ENCODE results near the gene PLK3. TPM values are rescaled to one million over a fixed set of nuclear protein-coding genes. Genes with fewer than 3 reads are reported as not detected.
A peak's percentile ranks its signal among the peaks of the same experiment; 100 is the strongest.

The PLK3 gene
- total and polyA plus RNA-seq, 10 of the 15 experiments (the other 5 are each of a cell fraction or from before 2014, with no cell fraction given) = 1.5 to 23.2 (median 12.1) TPM

DNA sequence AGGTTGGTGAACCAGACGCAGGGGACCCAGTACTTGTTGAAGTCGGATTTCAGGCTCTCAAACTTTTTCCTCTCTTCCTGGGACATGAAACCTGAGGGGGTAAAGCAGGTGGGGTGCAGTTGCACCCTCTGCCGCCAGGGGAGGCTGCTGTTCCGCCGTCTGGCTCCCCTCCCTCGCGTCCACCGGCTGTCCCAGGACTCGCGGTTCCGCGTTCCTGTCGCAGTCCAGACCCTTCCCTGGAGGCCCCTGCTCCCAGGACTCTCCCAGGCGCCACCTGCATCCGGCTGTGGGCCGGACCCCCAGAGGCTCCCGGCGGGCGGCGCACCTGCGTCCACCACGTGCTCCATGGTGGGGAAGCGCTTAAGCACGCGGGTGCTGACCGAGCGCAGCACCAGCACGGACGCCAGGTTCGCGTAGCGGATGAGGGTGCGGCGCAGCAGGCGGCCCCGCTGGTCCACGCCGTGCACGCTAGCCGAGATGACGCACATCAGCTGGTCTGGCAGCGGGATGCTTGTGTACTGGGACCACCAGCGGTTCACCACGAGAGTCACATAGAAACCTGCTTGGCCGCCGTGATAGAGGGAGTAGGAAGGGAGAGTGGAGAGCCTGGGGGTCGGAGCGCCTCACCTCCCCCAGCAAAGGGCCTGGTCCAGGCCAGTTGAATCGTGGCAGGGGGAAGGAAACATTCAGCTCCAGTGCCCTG, 13.9 kb upstream of the PLK3 start (continued):
- TF ChIP-seq, protein P1, sequence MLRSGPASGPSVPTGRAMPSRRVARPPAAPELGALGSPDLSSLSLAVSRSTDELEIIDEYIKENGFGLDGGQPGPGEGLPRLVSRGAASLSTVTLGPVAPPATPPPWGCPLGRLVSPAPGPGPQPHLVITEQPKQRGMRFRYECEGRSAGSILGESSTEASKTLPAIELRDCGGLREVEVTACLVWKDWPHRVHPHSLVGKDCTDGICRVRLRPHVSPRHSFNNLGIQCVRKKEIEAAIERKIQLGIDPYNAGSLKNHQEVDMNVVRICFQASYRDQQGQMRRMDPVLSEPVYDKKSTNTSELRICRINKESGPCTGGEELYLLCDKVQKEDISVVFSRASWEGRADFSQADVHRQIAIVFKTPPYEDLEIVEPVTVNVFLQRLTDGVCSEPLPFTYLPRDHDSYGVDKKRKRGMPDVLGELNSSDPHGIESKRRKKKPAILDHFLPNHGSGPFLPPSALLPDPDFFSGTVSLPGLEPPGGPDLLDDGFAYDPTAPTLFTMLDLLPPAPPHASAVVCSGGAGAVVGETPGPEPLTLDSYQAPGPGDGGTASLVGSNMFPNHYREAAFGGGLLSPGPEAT (IDR thresholded peaks at IDR 0.05; ENCODE audit: low read depth) = no peak
- TF ChIP-seq ZNF274 (IDR thresholded peaks at IDR 0.05; ENCODE audit: insufficient read depth, insufficient read length) (no peak), MEF2B (IDR thresholded peaks at IDR 0.05; ENCODE audit: partially characterized antibody, poor library complexity, severe bottlenecking) (no peak), SPI1 (IDR thresholded peaks at IDR 0.05; ENCODE audit: borderline replicate concordance, insufficient read depth, low read depth, low read length) (0 out of 2 replicates have a peak, but pooled peaks have one; percentile 4), SIX5 (IDR thresholded peaks at IDR 0.05; ENCODE audit: low read depth, low read length, severe bottlenecking) (no peak), FOXK2 (IDR thresholded peaks at IDR 0.05) (no peak), SUPT20H (IDR thresholded peaks at IDR 0.05; ENCODE audit: borderline replicate concordance, control insufficient read depth, low read depth, low read length) (no peak), POLR2AphosphoS2 (IDR thresholded peaks at IDR 0.05; ENCODE audit: low read depth, low read length) (no peak), TBL1XR1 (IDR thresholded peaks at IDR 0.05; ENCODE audit: low read depth, low read length) (no peak), POLR2A (IDR thresholded peaks at IDR 0.05; ENCODE audit: low read depth, low read length) (peak; percentile 76), CBX3 (IDR thresholded peaks at IDR 0.05; ENCODE audit: borderline replicate concordance, low read depth) (no peak), RAD51 (IDR thresholded peaks at IDR 0.05) (no peak), BACH1 (IDR thresholded peaks at IDR 0.05; ENCODE audit: borderline replicate concordance) (peak; percentile 50; the same call in 1 of the 2 replicates), ETV6 (conservative IDR thresholded peaks at IDR 0.05 in 1 of 2, IDR thresholded peaks at IDR 0.05 in 1 of 2; ENCODE audit: borderline replicate concordance in 1 of 2, low read depth in 1 of 2) (no peak), SP1 (IDR thresholded peaks at IDR 0.05; ENCODE audit: low read depth, low read length) (no peak), PAX5 (IDR thresholded peaks at IDR 0.05; ENCODE audit: borderline replicate concordance, low read depth, low read length) (0 out of 2 replicates have a peak, but pooled peaks have one; percentile 48), BCL11A (IDR thresholded peaks at IDR 0.05; ENCODE audit: low read depth, low read length) (no peak)
- TF ChIP-seq, protein P2, sequence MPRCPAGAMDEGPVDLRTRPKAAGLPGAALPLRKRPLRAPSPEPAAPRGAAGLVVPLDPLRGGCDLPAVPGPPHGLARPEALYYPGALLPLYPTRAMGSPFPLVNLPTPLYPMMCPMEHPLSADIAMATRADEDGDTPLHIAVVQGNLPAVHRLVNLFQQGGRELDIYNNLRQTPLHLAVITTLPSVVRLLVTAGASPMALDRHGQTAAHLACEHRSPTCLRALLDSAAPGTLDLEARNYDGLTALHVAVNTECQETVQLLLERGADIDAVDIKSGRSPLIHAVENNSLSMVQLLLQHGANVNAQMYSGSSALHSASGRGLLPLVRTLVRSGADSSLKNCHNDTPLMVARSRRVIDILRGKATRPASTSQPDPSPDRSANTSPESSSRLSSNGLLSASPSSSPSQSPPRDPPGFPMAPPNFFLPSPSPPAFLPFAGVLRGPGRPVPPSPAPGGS (IDR thresholded peaks at IDR 0.05; ENCODE audit: borderline replicate concordance, insufficient read depth, low read depth, low read length, poor library complexity, severe bottlenecking) = no peak
- TF ChIP-seq, protein P3, sequence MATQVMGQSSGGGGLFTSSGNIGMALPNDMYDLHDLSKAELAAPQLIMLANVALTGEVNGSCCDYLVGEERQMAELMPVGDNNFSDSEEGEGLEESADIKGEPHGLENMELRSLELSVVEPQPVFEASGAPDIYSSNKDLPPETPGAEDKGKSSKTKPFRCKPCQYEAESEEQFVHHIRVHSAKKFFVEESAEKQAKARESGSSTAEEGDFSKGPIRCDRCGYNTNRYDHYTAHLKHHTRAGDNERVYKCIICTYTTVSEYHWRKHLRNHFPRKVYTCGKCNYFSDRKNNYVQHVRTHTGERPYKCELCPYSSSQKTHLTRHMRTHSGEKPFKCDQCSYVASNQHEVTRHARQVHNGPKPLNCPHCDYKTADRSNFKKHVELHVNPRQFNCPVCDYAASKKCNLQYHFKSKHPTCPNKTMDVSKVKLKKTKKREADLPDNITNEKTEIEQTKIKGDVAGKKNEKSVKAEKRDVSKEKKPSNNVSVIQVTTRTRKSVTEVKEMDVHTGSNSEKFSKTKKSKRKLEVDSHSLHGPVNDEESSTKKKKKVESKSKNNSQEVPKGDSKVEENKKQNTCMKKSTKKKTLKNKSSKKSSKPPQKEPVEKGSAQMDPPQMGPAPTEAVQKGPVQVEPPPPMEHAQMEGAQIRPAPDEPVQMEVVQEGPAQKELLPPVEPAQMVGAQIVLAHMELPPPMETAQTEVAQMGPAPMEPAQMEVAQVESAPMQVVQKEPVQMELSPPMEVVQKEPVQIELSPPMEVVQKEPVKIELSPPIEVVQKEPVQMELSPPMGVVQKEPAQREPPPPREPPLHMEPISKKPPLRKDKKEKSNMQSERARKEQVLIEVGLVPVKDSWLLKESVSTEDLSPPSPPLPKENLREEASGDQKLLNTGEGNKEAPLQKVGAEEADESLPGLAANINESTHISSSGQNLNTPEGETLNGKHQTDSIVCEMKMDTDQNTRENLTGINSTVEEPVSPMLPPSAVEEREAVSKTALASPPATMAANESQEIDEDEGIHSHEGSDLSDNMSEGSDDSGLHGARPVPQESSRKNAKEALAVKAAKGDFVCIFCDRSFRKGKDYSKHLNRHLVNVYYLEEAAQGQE (IDR thresholded peaks at IDR 0.05; ENCODE audit: low read depth, low read length) = no peak
- TF ChIP-seq, protein P4, sequence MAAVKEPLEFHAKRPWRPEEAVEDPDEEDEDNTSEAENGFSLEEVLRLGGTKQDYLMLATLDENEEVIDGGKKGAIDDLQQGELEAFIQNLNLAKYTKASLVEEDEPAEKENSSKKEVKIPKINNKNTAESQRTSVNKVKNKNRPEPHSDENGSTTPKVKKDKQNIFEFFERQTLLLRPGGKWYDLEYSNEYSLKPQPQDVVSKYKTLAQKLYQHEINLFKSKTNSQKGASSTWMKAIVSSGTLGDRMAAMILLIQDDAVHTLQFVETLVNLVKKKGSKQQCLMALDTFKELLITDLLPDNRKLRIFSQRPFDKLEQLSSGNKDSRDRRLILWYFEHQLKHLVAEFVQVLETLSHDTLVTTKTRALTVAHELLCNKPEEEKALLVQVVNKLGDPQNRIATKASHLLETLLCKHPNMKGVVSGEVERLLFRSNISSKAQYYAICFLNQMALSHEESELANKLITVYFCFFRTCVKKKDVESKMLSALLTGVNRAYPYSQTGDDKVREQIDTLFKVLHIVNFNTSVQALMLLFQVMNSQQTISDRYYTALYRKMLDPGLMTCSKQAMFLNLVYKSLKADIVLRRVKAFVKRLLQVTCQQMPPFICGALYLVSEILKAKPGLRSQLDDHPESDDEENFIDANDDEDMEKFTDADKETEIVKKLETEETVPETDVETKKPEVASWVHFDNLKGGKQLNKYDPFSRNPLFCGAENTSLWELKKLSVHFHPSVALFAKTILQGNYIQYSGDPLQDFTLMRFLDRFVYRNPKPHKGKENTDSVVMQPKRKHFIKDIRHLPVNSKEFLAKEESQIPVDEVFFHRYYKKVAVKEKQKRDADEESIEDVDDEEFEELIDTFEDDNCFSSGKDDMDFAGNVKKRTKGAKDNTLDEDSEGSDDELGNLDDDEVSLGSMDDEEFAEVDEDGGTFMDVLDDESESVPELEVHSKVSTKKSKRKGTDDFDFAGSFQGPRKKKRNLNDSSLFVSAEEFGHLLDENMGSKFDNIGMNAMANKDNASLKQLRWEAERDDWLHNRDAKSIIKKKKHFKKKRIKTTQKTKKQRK (IDR thresholded peaks at IDR 0.05; ENCODE audit: low read depth, low read length) = no peak

Data from GM12878 (cell line).